KMS-11 (cell line): ENCODE results near the gene CHST14.

Experiments
- H2AFZ ChIP-seq: fragments of 200-600 bp; sonication (generic); 2 replicates; pipeline ENCODE4 v1.6.1; 2016; ENCODE audit warnings: antibody characterized with exemption, mixed run types, low read depth
- H3K27ac ChIP-seq: fragments of 200-600 bp; sonication (generic); 2 replicates; pipeline ENCODE4 v1.6.1; 2016; ENCODE audit warnings: mild to moderate bottlenecking, mixed run types
- H3K27me3 ChIP-seq: fragments of 200-600 bp; sonication (generic); 2 replicates; pipeline ENCODE4 v1.6.1; 2017; ENCODE audit warnings: mild to moderate bottlenecking, low read depth, mixed run types, moderate library complexity; ENCODE audit not compliant: insufficient read depth
- H3K36me3 ChIP-seq: fragments of 200-600 bp; sonication (generic); 2 replicates; pipeline ENCODE4 v1.6.1; 2017; ENCODE audit warnings: mild to moderate bottlenecking, mixed run types; ENCODE audit not compliant: insufficient read depth
- H3K4me1 ChIP-seq: fragments of 200-600 bp; sonication (generic); 2 replicates; pipeline ENCODE4 v1.6.1; 2016; ENCODE audit warnings: mild to moderate bottlenecking, low read depth, mixed run types; ENCODE audit not compliant: poor library complexity, severe bottlenecking
- H3K4me2 ChIP-seq: fragments of 200-600 bp; sonication (generic); 2 replicates; pipeline ENCODE4 v1.7.0; 2016; ENCODE audit warnings: mild to moderate bottlenecking, mixed run types
- H3K4me3 ChIP-seq: fragments of 200-600 bp; sonication (generic); IDR thresholded peaks from 2 replicates; pipeline ENCODE4 v1.6.1; 2017; ENCODE audit warnings: low read depth, low read length, mixed read lengths; ENCODE audit not compliant: insufficient read depth
- H3K79me2 ChIP-seq: fragments of 200-600 bp; sonication (generic); 2 replicates; pipeline ENCODE4 v1.6.1; 2016; ENCODE audit warnings: low read depth, mixed run types; ENCODE audit not compliant: insufficient read depth
- H3K9ac ChIP-seq: fragments of 200-600 bp; sonication (generic); 2 replicates; pipeline ENCODE4 v1.6.1; 2016; ENCODE audit warnings: mild to moderate bottlenecking, mixed run types
- H4K20me1 ChIP-seq: fragments of 200-600 bp; sonication (generic); 2 replicates; pipeline ENCODE4 v1.6.1; 2016; ENCODE audit warnings: mild to moderate bottlenecking, mixed run types; ENCODE audit not compliant: insufficient read depth
- CTCF ChIP-seq: fragments of 200-600 bp; sonication (generic); conservative IDR thresholded peaks from 2 replicates; pipeline ENCODE4 v1.6.1; 2017; ENCODE audit warnings: low read depth, mild to moderate bottlenecking, antibody characterized with exemption, low read length, moderate library complexity, mixed read lengths

The CHST14 gene

GRCh38 chr15:40427188-40427587 lies 43.6 kb upstream of the CHST14 start:
- Histone ChIP-seq H4K20me1 (no peaks in the 10 kb centered on the region), H3K4me3 (no peak overlapping the region), H3K4me2 (no peak overlapping the region), H2AFZ (no peak overlapping the region), H3K79me2 (no peaks in the 10 kb centered on the region), H3K36me3 (no peaks in the 10 kb centered on the region), H3K27ac (no peak overlapping the region), H3K27me3 (no peaks in the 10 kb centered on the region), H3K4me1 (no peaks in the 10 kb centered on the region), H3K9ac (no peak overlapping the region)
- TF ChIP-seq CTCF: no peak

- no peak for TF ChIP-seq CTCF
- H3K27ac ChIP-seq: no peak overlapping the region
- H3K9ac ChIP-seq: no peak overlapping the region
- H3K4me2 ChIP-seq: no peak overlapping the region
- no peaks in the 10 kb centered on the region for H3K4me1 ChIP-seq
- H3K36me3 ChIP-seq: no peaks in the 10 kb centered on the region
- H3K79me2 ChIP-seq: no peaks in the 10 kb centered on the region
- H3K4me3 ChIP-seq: no peak overlapping the region
- H4K20me1 ChIP-seq: no peaks in the 10 kb centered on the region
- no peak overlapping the region for H2AFZ ChIP-seq
- no peaks in the 10 kb centered on the region for H3K27me3 ChIP-seq
These were observed 42.6 kb upstream of the CHST14 start for GRCh38 chr15:40428185-40428584.

- H3K27me3 ChIP-seq: no peaks in the 10 kb centered on the region
- no peaks in the 10 kb centered on the region for H4K20me1 ChIP-seq
- no peak overlapping the region for H3K9ac ChIP-seq
- no peaks in the 10 kb centered on the region for H3K79me2 ChIP-seq
- no peak for TF ChIP-seq CTCF
- H3K27ac ChIP-seq: no peak overlapping the region
- no peaks in the 10 kb centered on the region for H3K4me1 ChIP-seq
- H2AFZ ChIP-seq: no peak overlapping the region
- H3K36me3 ChIP-seq: no peaks in the 10 kb centered on the region
- no peak overlapping the region for H3K4me3 ChIP-seq
- no peak overlapping the region for H3K4me2 ChIP-seq
These were observed 41.6 kb upstream of the CHST14 start for GRCh38 chr15:40429068-40429710.

GRCh38 chr15:40430271-40430805 lies 40.4 kb upstream of the CHST14 start:
- Histone ChIP-seq H4K20me1 (no peaks in the 10 kb centered on the region), H3K4me3 (no peak overlapping the region), H2AFZ (no peak overlapping the region), H3K9ac (no peak overlapping the region), H3K79me2 (no peaks in the 10 kb centered on the region), H3K4me2 (no peak overlapping the region), H3K4me1 (no peaks in the 10 kb centered on the region), H3K36me3 (no peaks in the 10 kb centered on the region), H3K27ac (no peak overlapping the region), H3K27me3 (no peaks in the 10 kb centered on the region)
- no peak for TF ChIP-seq CTCF
